Suprapubic skin (tissue), 3 donors: ENCODE data around the gene PGGT1B.

Experiments used
- CTCF ChIP-seq, 2 donors: fragments of 200-600 bp in 1 of 2; fragments of 450-650 bp in 1 of 2; sonication (generic) in 1 of 2; IDR thresholded peaks; one replicate each; pipeline ENCODE4 v1.5.1; 2016 to 2019; ENCODE audit warnings: antibody characterized with exemption in 2 of 2, mild to moderate bottlenecking in 1 of 2, moderate library complexity in 1 of 2
- POLR2A ChIP-seq, 2 donors: fragments of 450-650 bp; IDR thresholded peaks; one replicate each; pipeline ENCODE4 v1.6.1; 2017; ENCODE audit warnings: antibody characterized with exemption in 2 of 2, mild to moderate bottlenecking in 2 of 2, moderate library complexity in 2 of 2

GRCh38 chr5:115194676-115195075 lies 68.0 kb downstream of the PGGT1B start:
- no peak for TF ChIP-seq CTCF (IDR thresholded peaks at IDR 0.05)
- TF ChIP-seq POLR2A (IDR thresholded peaks at IDR 0.05): no peak
